OCI-LY7 (cell line): ENCODE results near the gene ABHD16B. TPM values are rescaled to one million over a fixed set of nuclear protein-coding genes. Genes with fewer than 3 reads are reported as not detected.

Experiments
- BruUV-seq: library from RNA; stranded (reverse); fragments of 400-500 nt; replicated peaks from 2 replicates; lab custom pipeline; 2021; lab: Mats Ljungman, UMichigan
- CTCF ChIA-PET: fragments of 300-600 bp; sonication (Branson Sonifier 250); formaldehyde crosslinking; loops from one replicate; lab custom pipeline; 2022; ENCODE audit warnings: antibody characterized with exemption; ENCODE audit not compliant: unreplicated experiment; lab: Charles Lee
- POLR2A ChIA-PET: fragments of 300-600 bp; sonication (Branson Sonifier 250); formaldehyde crosslinking; loops from one replicate; lab custom pipeline; 2022; ENCODE audit warnings: antibody characterized with exemption; lab: Charles Lee
- DNase-seq: peaks from one replicate; pipeline ENCODE4 v3.0.0-alpha.2; 2015; ENCODE audit warnings: low spot score
- H2AFZ ChIP-seq: fragments of 200-600 bp; sonication (generic), shearing (Covaris generic); 2 replicates; pipeline ENCODE4 v1.6.1; 2014; ENCODE audit warnings: mild to moderate bottlenecking, antibody characterized with exemption, low read length, moderate library complexity
- H3K27ac ChIP-seq: fragments of 200-600 bp; sonication (generic); 2 replicates; pipeline ENCODE4 v1.5.1; 2014; ENCODE audit warnings: mixed run types, low read depth, mild to moderate bottlenecking, moderate library complexity, low read length, inconsistent platforms; ENCODE audit not compliant: poor library complexity, severe bottlenecking
- H3K36me3 ChIP-seq: fragments of 200-600 bp; sonication (generic); 2 replicates; pipeline ENCODE4 v1.6.1; 2014; ENCODE audit warnings: mild to moderate bottlenecking, antibody characterized with exemption, low read length, moderate library complexity, mixed read lengths; ENCODE audit not compliant: insufficient read depth
- H3K4me1 ChIP-seq: fragments of 200-600 bp; sonication (generic); 2 replicates; pipeline ENCODE4 v1.5.1; 2014; ENCODE audit warnings: mild to moderate bottlenecking, low read length; ENCODE audit not compliant: insufficient read depth, poor library complexity, severe bottlenecking
- H3K4me2 ChIP-seq: fragments of 200-600 bp; sonication (generic); 2 replicates; pipeline ENCODE4 v1.6.1; 2014; ENCODE audit warnings: mild to moderate bottlenecking, low read length
- H3K4me3 ChIP-seq: fragments of 200-600 bp; sonication (generic); 2 replicates; pipeline ENCODE4 v1.5.1; 2014; ENCODE audit warnings: mild to moderate bottlenecking, low read depth, low read length; ENCODE audit not compliant: poor library complexity, severe bottlenecking
- H3K79me2 ChIP-seq: fragments of 200-600 bp; sonication (generic); 2 replicates; pipeline ENCODE4 v1.6.1; 2016; ENCODE audit warnings: low read depth, mild to moderate bottlenecking, low read length, moderate library complexity, mixed read lengths; ENCODE audit not compliant: insufficient read depth
- H3K9me2 ChIP-seq: fragments of 200-600 bp; sonication (generic); 2 replicates; pipeline ENCODE4 v1.6.1; 2016; ENCODE audit warnings: mild to moderate bottlenecking, low read length, mixed read lengths; ENCODE audit not compliant: insufficient read depth
- H3K9me3 ChIP-seq: fragments of 200-600 bp; sonication (generic); 2 replicates; pipeline ENCODE4 v1.6.1; 2014; ENCODE audit warnings: mild to moderate bottlenecking, mixed run types, low read length, mixed read lengths
- H4K20me1 ChIP-seq: fragments of 200-600 bp; sonication (generic); 2 replicates; pipeline ENCODE4 v1.6.1; 2014; ENCODE audit warnings: mild to moderate bottlenecking, antibody characterized with exemption, low read length, moderate library complexity, mixed read lengths; ENCODE audit not compliant: insufficient read depth
- CTCF ChIP-seq: fragments of 200-600 bp; sonication (generic); conservative IDR thresholded peaks from 2 replicates; pipeline ENCODE4 v1.5.1; 2014; ENCODE audit warnings: mild to moderate bottlenecking, antibody characterized with exemption, low read length, moderate library complexity, mixed read lengths
- EZH2phosphoT487 ChIP-seq: fragments of 200-600 bp; sonication (generic); IDR thresholded peaks from 2 replicates; pipeline ENCODE4 v1.6.1; 2018; ENCODE audit warnings: low read depth, borderline replicate concordance, mild to moderate bottlenecking, mixed run types, antibody characterized with exemption, low read length, moderate library complexity, mixed read lengths
- intact Hi-C: fragments of 100-400 bp; cut with micrococcal nuclease; formaldehyde crosslinking; loops from one replicate; pipeline ENCODE4 v1.10.0; 2022; ENCODE audit not compliant: unreplicated experiment
- total RNA-seq, 2 experiments: library from RNA; depleted of rRNA in 1 of 2; stranded (reverse); fragments of >200 nt in 1 of 2; shearing (Covaris generic) in 1 of 2; gene quantifications; 2 replicates each; pipeline ENCODE4 v1.2.3, GENCODE V29; 2014 to 2022

ABHD16B gene
- total RNA-seq, 2 experiments from 2014 or later, result 0.29 TPM; not detected in 1

GRCh38 chr20:63863798-63864544, 2.7 kb downstream of the ABHD16B start:
- H2AFZ ChIP-seq, result peak overlapping the region; percentile 26; the same call in 1 of the 2 replicates
- H3K27ac ChIP-seq, result peak overlapping the region; percentile 71
- TF ChIP-seq CTCF (peak; percentile 73), EZH2phosphoT487 (no peak)
- peaks cover 24% of the 10 kb centered on the region for H3K36me3 ChIP-seq
- no TSS peak for BruUV-seq
- intact Hi-C loops, result loop anchor here (1.0 to 10.0 kb wide), 4 partner anchors 31 to 329 kb away; partner anchors contain the start of genes ARFRP1, DNAJC5 and PTK6
- ChIA-PET CTCF (interaction anchor here (0.6 kb wide), 1 partner anchor 318 kb away, joined by 5 read pairs; no protein-coding TSS in a partner anchor), POLR2A (interaction anchor here (0.6 to 1.2 kb wide), 3 partner anchors 77 to 170 kb away, joined by 4 read pairs; no protein-coding TSS in a partner anchor)
- peaks cover 11% of the 10 kb centered on the region for H3K4me1 ChIP-seq
- H3K9me3 ChIP-seq, result no peaks in the 10 kb centered on the region
- H3K9me2 ChIP-seq, result no peaks in the 10 kb centered on the region
- DNase-seq, result peak; percentile 92
- H3K79me2 ChIP-seq, result peaks cover 35% of the 10 kb centered on the region
- peak overlapping the region; percentile 77 for H3K4me2 ChIP-seq
- no peaks in the 10 kb centered on the region for H4K20me1 ChIP-seq
- H3K4me3 ChIP-seq, result peak overlapping the region; percentile 88

- no peak for DNase-seq
- Histone ChIP-seq H4K20me1 (no peaks in the 10 kb centered on the region), H2AFZ (peak overlapping the region; percentile 26; the same call in 1 of the 2 replicates), H3K27ac (peak overlapping the region; percentile 71), H3K4me1 (peaks cover 9% of the 10 kb centered on the region), H3K36me3 (peaks cover 30% of the 10 kb centered on the region), H3K9me3 (no peaks in the 10 kb centered on the region), H3K79me2 (peaks cover 35% of the 10 kb centered on the region), H3K4me2 (peak overlapping the region; percentile 77), H3K9me2 (no peaks in the 10 kb centered on the region), H3K4me3 (peak overlapping the region; percentile 88)
- intact Hi-C loops, result loop anchor here (1.0 to 10.0 kb wide), 4 partner anchors 30 to 330 kb away; partner anchors contain the start of genes ARFRP1, DNAJC5 and PTK6
- CTCF ChIA-PET, result no interaction called here
- POLR2A ChIA-PET, result interaction anchor here (1.0 to 1.2 kb wide), 2 partner anchors 78 to 171 kb away, joined by 4 read pairs; no protein-coding TSS in a partner anchor
- BruUV-seq, result TSS peak; percentile 87
- TF ChIP-seq EZH2phosphoT487 (no peak), CTCF (no peak)
These were observed 3.3 kb downstream of the ABHD16B start for GRCh38 chr20:63864545-63864977.
